AG04450 (cell line): ENCODE results near the gene IFITM1. TPM values are rescaled to one million over a fixed set of nuclear protein-coding genes. Genes with fewer than 3 reads are reported as not detected.
"Not testable (repeated sequence)": the region's sequence is repeated elsewhere in the genome, so short reads cannot be mapped to it uniquely, and the experiment has no call there.

Experiments used
- CTCF ChIA-PET: fragments of 300-600, 350-600 bp; formaldehyde crosslinking; extraction: SDS; loops from one replicate; lab custom pipeline; 2022; ENCODE audit warnings: antibody characterized with exemption, inconsistent platforms; lab: Charles Lee
- POLR2A ChIA-PET: fragments of 350-600 bp; formaldehyde crosslinking; extraction: SDS; loops from one replicate; lab custom pipeline; 2021; ENCODE audit warnings: antibody characterized with exemption, inconsistent platforms; lab: Yijun Ruan, JAX
- DNase-seq: peaks from one replicate; pipeline ENCODE4 v3.0.0-alpha.2; 2011; ENCODE audit warnings: low read depth, low spot score
- H3K27ac ChIP-seq: one replicate; pipeline ENCODE4 v1.5.1; 2012; ENCODE audit warnings: low read depth, low read length, control low read depth
- H3K27me3 ChIP-seq: one replicate; pipeline ENCODE4 v1.6.0; 2012; ENCODE audit warnings: low read length; ENCODE audit not compliant: control insufficient read depth, insufficient read depth
- H3K4me3 ChIP-seq: 2 replicates; pipeline ENCODE4 v1.5.1; 2011; ENCODE audit warnings: mild to moderate bottlenecking, low read depth, low read length, control low read depth
- H3K9me3 ChIP-seq: 2 replicates; pipeline ENCODE4 v1.5.1; 2012; ENCODE audit warnings: low read length; ENCODE audit not compliant: control insufficient read depth, insufficient read depth
- CTCF ChIP-seq: IDR thresholded peaks from 2 replicates; pipeline ENCODE4 v1.5.1; 2011; ENCODE audit warnings: low read depth, low read length, control low read depth, inconsistent platforms
- polyA plus RNA-seq: library from polyadenylated mRNA; depleted of rRNA; stranded (reverse); fragments of >200 nt; gene quantifications from 2 replicates; pipeline ENCODE4 v1.2.3, GENCODE V29; 2011

Gene IFITM1
- polyA plus RNA-seq, 1 experiment = 62.1 TPM

GRCh38 chr11:359181-359714 is 45.4 kb downstream of the IFITM1 start:
- ChIA-PET CTCF (no interaction called here), POLR2A (no interaction called here)
- Histone ChIP-seq H3K9me3 (peaks cover 18% of the 10 kb centered on the region), H3K27ac (no peak overlapping the region), H3K27me3 (no peaks in the 10 kb centered on the region), H3K4me3 (no peak overlapping the region)
- no peak for DNase-seq
- TF ChIP-seq CTCF = no peak

GRCh38 chr11:360326-361280 is 46.8 kb downstream of the IFITM1 start:
- CTCF ChIA-PET = interaction anchor here (0.5 to 1.0 kb wide), 2 partner anchors 88 to 110 kb away, joined by 3 to 7 read pairs; no protein-coding TSS in a partner anchor
- Histone ChIP-seq H3K9me3 (peaks cover 22% of the 10 kb centered on the region), H3K27ac (no peak overlapping the region), H3K27me3 (no peaks in the 10 kb centered on the region), H3K4me3 (no peak overlapping the region)
- no peak for DNase-seq
- no peak for TF ChIP-seq CTCF
- POLR2A ChIA-PET = no interaction called here

GRCh38 chr11:362642-363442 is 49.0 kb downstream of the IFITM1 start:
- peaks cover 8% of the 10 kb centered on the region for H3K27me3 ChIP-seq
- peaks cover 22% of the 10 kb centered on the region for H3K9me3 ChIP-seq
- POLR2A ChIA-PET = no interaction called here
- no peak overlapping the region for H3K27ac ChIP-seq
- no peak for DNase-seq
- TF ChIP-seq CTCF = no peak
- no peak overlapping the region for H3K4me3 ChIP-seq
- CTCF ChIA-PET = interaction anchor here (0.6 to 4.0 kb wide), 4 partner anchors 57 to 494 kb away, joined by 3 to 20 read pairs (median 5); no protein-coding TSS in a partner anchor

GRCh38 chr11:363443-363805 is 49.6 kb downstream of the IFITM1 start:
- H3K9me3 ChIP-seq = peaks cover 22% of the 10 kb centered on the region
- H3K27ac ChIP-seq, H3K4me3 ChIP-seq, POLR2A ChIA-PET, DNase-seq: not testable (repeated sequence)
- H3K27me3 ChIP-seq = peaks cover 13% of the 10 kb centered on the region
- CTCF ChIA-PET = interaction anchor here (0.6 to 4.0 kb wide), 4 partner anchors 58 to 494 kb away, joined by 4 to 20 read pairs (median 6); no protein-coding TSS in a partner anchor

GRCh38 chr11:363948-364761 is 50.3 kb downstream of the IFITM1 start:
- Histone ChIP-seq H3K4me3 (no peak overlapping the region), H3K27ac (no peak overlapping the region), H3K9me3 (peaks cover 20% of the 10 kb centered on the region), H3K27me3 (peaks cover 15% of the 10 kb centered on the region)
- no peak for TF ChIP-seq CTCF
- ChIA-PET CTCF (interaction anchor here (0.6 to 4.0 kb wide), 5 partner anchors 8 to 493 kb away, joined by 4 to 20 read pairs (median 6); no protein-coding TSS in a partner anchor), POLR2A (no interaction called here)
- DNase-seq = no peak
